Measurements from ENCODE around the gene THPO.

THPO gene

GRCh38 chr3:184352149-184352785 is 25.7 kb downstream of the THPO start:
- no peak for ATAC-seq
- TF ChIP-seq GLIS3 (CRISPR knock-in tag; IDR thresholded peaks at IDR 0.05) (no peak), ARNTL (CRISPR knock-in tag; IDR thresholded peaks at IDR 0.05; ENCODE audit: borderline replicate concordance, low read depth) (no peak), POU6F1 (CRISPR knock-in tag; IDR thresholded peaks at IDR 0.05; ENCODE audit: borderline replicate concordance, low read depth) (no peak), OSR1 (CRISPR knock-in tag; IDR thresholded peaks at IDR 0.05) (no peak), TSHZ2 (CRISPR knock-in tag; IDR thresholded peaks at IDR 0.05) (no peak), ZNF8 (CRISPR knock-in tag; IDR thresholded peaks at IDR 0.05) (no peak), CSDC2 (CRISPR knock-in tag; IDR thresholded peaks at IDR 0.05) (no peak), ZFP3 (CRISPR knock-in tag; IDR thresholded peaks at IDR 0.05) (no peak)

- no peak for TF ChIP-seq ZNF565 (CRISPR knock-in tag; conservative IDR thresholded peaks at IDR 0.05; ENCODE audit: low read depth)
- no peak for TF ChIP-seq TOX (CRISPR knock-in tag; IDR thresholded peaks at IDR 0.05; ENCODE audit: borderline replicate concordance)
- TF ChIP-seq ZC3H10 (CRISPR knock-in tag; IDR thresholded peaks at IDR 0.05), result no peak
- TF ChIP-seq CREB5 (CRISPR knock-in tag; IDR thresholded peaks at IDR 0.05; ENCODE audit: low read depth), result no peak
- TF ChIP-seq SNAI2 (CRISPR knock-in tag; IDR thresholded peaks at IDR 0.05), result no peak
- TF ChIP-seq PATZ1 (CRISPR knock-in tag; IDR thresholded peaks at IDR 0.05; ENCODE audit: borderline replicate concordance), result no peak
- TF ChIP-seq CSRNP3 (CRISPR knock-in tag; IDR thresholded peaks at IDR 0.05), result no peak
- no peak for TF ChIP-seq POU6F1 (CRISPR knock-in tag; IDR thresholded peaks at IDR 0.05; ENCODE audit: borderline replicate concordance, low read depth)
- no peak for TF ChIP-seq ESRRG (CRISPR knock-in tag; IDR thresholded peaks at IDR 0.05)
- no peak for TF ChIP-seq ARNTL (CRISPR knock-in tag; IDR thresholded peaks at IDR 0.05; ENCODE audit: borderline replicate concordance, low read depth)
- no peak for TF ChIP-seq TSHZ2 (CRISPR knock-in tag; IDR thresholded peaks at IDR 0.05)
- no peak for TF ChIP-seq TCF4 (CRISPR knock-in tag; IDR thresholded peaks at IDR 0.05; ENCODE audit: borderline replicate concordance)
- TF ChIP-seq ZFP30 (CRISPR knock-in tag; IDR thresholded peaks at IDR 0.05), result no peak
- TF ChIP-seq RARB (CRISPR knock-in tag; IDR thresholded peaks at IDR 0.05), result no peak
- TF ChIP-seq ZNF8 (CRISPR knock-in tag; IDR thresholded peaks at IDR 0.05), result no peak
- no peak for TF ChIP-seq OSR1 (CRISPR knock-in tag; IDR thresholded peaks at IDR 0.05)
- TF ChIP-seq ZNF70 (CRISPR knock-in tag; IDR thresholded peaks at IDR 0.05), result no peak
- no peak for ATAC-seq
Measured at GRCh38 chr3:184351511-184352148, 26.4 kb downstream of the THPO start.

Data from SK-N-SH treated with all-trans-retinoic acid at 6 μM for 48 hours (cell line).